NCI-H1436 treated with DMSO at 0.1 percent for 48 hours (cell line): Measurements from ENCODE around the gene PSME3.
"Not testable (repeated sequence)": the region's sequence is repeated elsewhere in the genome, so short reads cannot be mapped to it uniquely, and the experiment has no call there.

Experiments used
- DNase-seq: peaks from one replicate; lab custom pipeline; 2025; lab: John Stamatoyannopoulos, UW

The PSME3 gene

GRCh38 chr17:42851371-42852240 lies 18.4 kb downstream of the PSME3 start:
- DNase-seq, result not testable (repeated sequence)

- no peak for DNase-seq
Observed at GRCh38 chr17:42852351-42852750, 19.2 kb downstream of the PSME3 start.

- DNase-seq, result no peak
Observed at GRCh38 chr17:42853004-42853403, 19.8 kb downstream of the PSME3 start.

- no peak for DNase-seq
Observed at GRCh38 chr17:42853597-42853967, 20.4 kb downstream of the PSME3 start.

GRCh38 chr17:42853968-42854790 lies 21.0 kb downstream of the PSME3 start:
- DNase-seq, result no peak

GRCh38 chr17:42855048-42855596 lies 21.9 kb downstream of the PSME3 start:
- no peak for DNase-seq

- DNase-seq, result not testable (repeated sequence)
Observed at GRCh38 chr17:42856093-42856492, 22.9 kb downstream of the PSME3 start.

GRCh38 chr17:42856516-42856915 lies 23.3 kb downstream of the PSME3 start:
- DNase-seq, result not testable (repeated sequence)

- DNase-seq, result no peak
Observed at GRCh38 chr17:42857389-42857788, 24.2 kb downstream of the PSME3 start.

- no peak for DNase-seq
Observed at GRCh38 chr17:42865638-42866094, 32.5 kb downstream of the PSME3 start.

- no peak for DNase-seq
Observed at GRCh38 chr17:42866216-42866615, 33.0 kb downstream of the PSME3 start.

- no peak for DNase-seq
Observed at GRCh38 chr17:42866631-42867575, 33.7 kb downstream of the PSME3 start.

GRCh38 chr17:42867694-42868261 lies 34.6 kb downstream of the PSME3 start:
- not testable (repeated sequence) for DNase-seq

GRCh38 chr17:42868338-42868737 lies 35.1 kb downstream of the PSME3 start:
- no peak for DNase-seq

GRCh38 chr17:42871647-42872046 lies 38.5 kb downstream of the PSME3 start:
- no peak for DNase-seq

GRCh38 chr17:42872251-42872965 lies 39.2 kb downstream of the PSME3 start:
- DNase-seq, result no peak

GRCh38 chr17:42873315-42873714 lies 40.1 kb downstream of the PSME3 start:
- DNase-seq, result no peak

GRCh38 chr17:42873932-42874695 lies 40.9 kb downstream of the PSME3 start:
- not testable (repeated sequence) for DNase-seq

GRCh38 chr17:42877037-42877436 lies 43.8 kb downstream of the PSME3 start:
- no peak for DNase-seq
